ENCODE results near the gene UNC13C.

The UNC13C gene

GRCh38 chr15:54101664-54102270 lies 123.5 kb downstream of the UNC13C start:
- DNase-seq (ENCODE audit: insufficient read length, low spot score): no peak

DNA sequence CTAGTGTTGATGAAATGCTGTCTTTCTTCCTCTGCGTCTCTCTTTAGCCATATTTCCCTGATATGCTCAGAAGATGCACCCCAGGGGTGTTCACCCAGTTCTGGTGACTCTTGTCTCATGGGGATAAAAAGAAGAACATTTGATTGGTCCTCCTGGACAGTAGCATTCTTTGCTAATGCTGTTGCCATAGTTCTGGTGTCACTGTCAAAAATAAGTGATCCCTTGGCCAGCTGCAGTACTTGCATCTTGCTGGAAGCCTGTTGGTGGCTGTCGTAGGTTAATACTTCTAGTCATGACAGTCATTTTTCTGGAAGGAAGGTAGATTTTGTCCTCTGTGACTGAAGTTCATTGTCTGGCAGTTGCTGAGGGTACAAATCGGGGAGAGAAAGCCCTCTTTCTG lies 124.5 kb downstream of the UNC13C start:
- FAIRE-seq (no peak), DNase-seq (ENCODE audit: insufficient read length, low spot score) (no peak)
- TF ChIP-seq, protein P1, sequence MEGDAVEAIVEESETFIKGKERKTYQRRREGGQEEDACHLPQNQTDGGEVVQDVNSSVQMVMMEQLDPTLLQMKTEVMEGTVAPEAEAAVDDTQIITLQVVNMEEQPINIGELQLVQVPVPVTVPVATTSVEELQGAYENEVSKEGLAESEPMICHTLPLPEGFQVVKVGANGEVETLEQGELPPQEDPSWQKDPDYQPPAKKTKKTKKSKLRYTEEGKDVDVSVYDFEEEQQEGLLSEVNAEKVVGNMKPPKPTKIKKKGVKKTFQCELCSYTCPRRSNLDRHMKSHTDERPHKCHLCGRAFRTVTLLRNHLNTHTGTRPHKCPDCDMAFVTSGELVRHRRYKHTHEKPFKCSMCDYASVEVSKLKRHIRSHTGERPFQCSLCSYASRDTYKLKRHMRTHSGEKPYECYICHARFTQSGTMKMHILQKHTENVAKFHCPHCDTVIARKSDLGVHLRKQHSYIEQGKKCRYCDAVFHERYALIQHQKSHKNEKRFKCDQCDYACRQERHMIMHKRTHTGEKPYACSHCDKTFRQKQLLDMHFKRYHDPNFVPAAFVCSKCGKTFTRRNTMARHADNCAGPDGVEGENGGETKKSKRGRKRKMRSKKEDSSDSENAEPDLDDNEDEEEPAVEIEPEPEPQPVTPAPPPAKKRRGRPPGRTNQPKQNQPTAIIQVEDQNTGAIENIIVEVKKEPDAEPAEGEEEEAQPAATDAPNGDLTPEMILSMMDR (IDR thresholded peaks at IDR 0.05; ENCODE audit: insufficient read depth, missing control alignments): no peak

More at GRCh38 chr15:54101664-54102270, 123.5 kb downstream of the UNC13C start:
- FAIRE-seq: no peak
- TF ChIP-seq, protein P1 (IDR thresholded peaks at IDR 0.05; ENCODE audit: insufficient read depth, missing control alignments): no peak

DNA sequence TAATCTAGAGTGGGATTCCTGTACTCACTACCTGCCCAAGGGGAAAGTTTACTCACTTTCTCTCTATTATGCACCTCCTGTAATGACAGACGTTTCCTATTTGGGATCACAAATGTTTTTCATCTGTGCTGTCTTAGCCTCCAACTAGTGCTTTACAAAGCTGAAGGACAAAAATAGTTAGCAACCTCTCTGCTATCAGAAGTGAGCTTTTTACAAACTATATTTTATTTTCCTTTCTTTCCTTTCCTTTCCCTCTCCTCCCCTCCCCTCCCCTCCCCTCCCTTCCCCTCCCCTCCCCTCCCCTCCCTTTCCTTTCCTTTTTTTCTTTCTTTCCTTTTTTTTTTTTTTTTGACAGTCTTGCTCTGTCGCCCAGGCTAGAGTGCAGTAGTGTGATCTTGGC lies 130.8 kb downstream of the UNC13C start:
- TF ChIP-seq, protein P1 (IDR thresholded peaks at IDR 0.05; ENCODE audit: insufficient read depth, missing control alignments): no peak
- DNase-seq (ENCODE audit: insufficient read length, low spot score) (no peak), FAIRE-seq (no peak)

DNA sequence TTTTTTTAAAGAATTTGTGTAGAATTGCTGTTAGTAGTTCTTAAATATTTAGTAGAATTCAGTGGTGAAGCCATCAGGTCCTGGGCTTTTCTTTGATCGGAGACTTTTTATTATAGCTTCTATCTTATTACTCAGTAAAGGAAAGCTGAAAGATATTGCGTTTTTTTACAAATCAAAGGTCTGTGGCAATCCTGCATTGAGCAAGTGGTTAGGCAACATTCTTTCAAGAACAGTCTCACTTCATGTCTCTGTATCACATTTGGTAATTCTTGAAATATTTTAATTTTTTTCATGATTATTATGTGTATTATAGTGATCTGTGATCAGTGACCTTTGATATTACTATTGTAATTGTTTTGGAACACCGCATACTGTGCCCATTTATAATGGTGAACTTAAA lies 140.8 kb downstream of the UNC13C start:
- FAIRE-seq: no peak
- DNase-seq (ENCODE audit: insufficient read length, low spot score): no peak

DNA sequence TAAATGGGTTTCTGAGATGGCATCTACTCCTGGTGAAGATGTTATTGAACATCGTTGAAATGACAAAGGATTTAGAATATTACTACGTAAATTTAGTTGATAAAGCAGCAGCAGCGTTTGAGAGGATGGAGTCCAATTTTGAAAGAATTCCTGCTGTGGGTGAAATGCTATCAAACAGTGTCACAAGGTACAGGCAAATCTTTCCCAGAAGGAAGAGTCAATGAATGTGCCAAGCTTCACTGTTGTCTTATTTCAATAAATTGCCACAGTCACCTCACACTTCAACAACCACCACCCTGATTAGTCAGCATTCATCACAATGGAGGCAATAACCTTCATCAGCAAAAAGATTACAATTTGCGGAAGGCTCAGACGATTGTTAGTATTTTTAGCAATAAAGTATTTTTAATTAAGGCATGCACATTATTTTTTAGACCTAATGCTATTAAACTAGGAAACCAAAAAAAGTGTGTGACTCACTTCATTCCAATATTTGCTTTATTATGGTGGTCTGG lies 142.8 kb downstream of the UNC13C start:
- DNase-seq (ENCODE audit: insufficient read length, low spot score): no peak
- FAIRE-seq: no peak
- TF ChIP-seq, protein P1 (IDR thresholded peaks at IDR 0.05; ENCODE audit: insufficient read depth, missing control alignments): no peak

More for the DNA sequence above, 140.8 kb downstream of the UNC13C start:
- TF ChIP-seq, protein P1 (IDR thresholded peaks at IDR 0.05; ENCODE audit: insufficient read depth, missing control alignments): no peak

DNA sequence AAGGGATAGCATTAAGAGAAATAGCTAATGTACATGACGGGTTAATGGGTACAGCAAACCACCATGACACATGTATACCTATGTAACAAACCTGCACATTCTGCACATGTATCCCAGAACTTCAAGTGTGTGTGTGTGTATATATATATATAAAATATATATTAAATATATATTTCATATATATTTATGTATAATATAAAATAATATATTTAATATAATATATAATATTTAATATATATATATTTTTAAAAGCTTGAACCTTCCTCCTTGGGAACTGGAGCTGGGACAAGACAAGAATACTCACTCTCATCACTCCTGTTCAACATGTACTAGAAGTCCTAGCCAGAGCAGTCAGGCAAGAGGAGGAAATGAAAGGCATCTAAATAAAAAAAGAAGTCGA lies 149.3 kb downstream of the UNC13C start:
- TF ChIP-seq, protein P1 (IDR thresholded peaks at IDR 0.05; ENCODE audit: insufficient read depth, missing control alignments): no peak
- DNase-seq (ENCODE audit: insufficient read length, low spot score) (no peak), FAIRE-seq (no peak)

- DNase-seq (ENCODE audit: insufficient read length, low spot score) (no peak), FAIRE-seq (no peak)
- TF ChIP-seq, protein P1 (IDR thresholded peaks at IDR 0.05; ENCODE audit: insufficient read depth, missing control alignments): no peak
These were observed 153.2 kb downstream of the UNC13C start for GRCh38 chr15:54131410-54131809.

Data from D721Med (cell line).